GM12878 (cell line): ENCODE data around the gene GIPC3. TPM values are rescaled to one million over a fixed set of nuclear protein-coding genes. Genes with fewer than 3 reads are reported as not detected.

Source experiments
- BRCA1 ChIP-seq: IDR thresholded peaks from 2 replicates; pipeline ENCODE4 v1.6.1; 2011; ENCODE audit warnings: low read depth, low read length, improper control_type of control experiment
- CEBPB ChIP-seq, 2 experiments: fragments of 150-350 bp in 1 of 2; IDR thresholded peaks; 2 replicates each; pipeline ENCODE4 v1.6.1; 2012 to 2014; ENCODE audit warnings: low read depth in 2 of 2, low read length in 2 of 2, borderline replicate concordance in 1 of 2, inconsistent platforms in 1 of 2
- KDM1A ChIP-seq: fragments of 200-600 bp; sonication (generic); IDR thresholded peaks from 2 replicates; pipeline ENCODE4 v1.6.1; 2016; ENCODE audit warnings: borderline replicate concordance
- NR2C1 ChIP-seq: fragments of 450-650 bp; IDR thresholded peaks from 2 replicates; pipeline ENCODE4 v1.6.1; 2017; ENCODE audit warnings: antibody characterized with exemption, mild to moderate bottlenecking, moderate library complexity
- polyA plus RNA-seq, 11 experiments: library from polyadenylated mRNA; depleted of rRNA in 4 of 11; unstranded in 6 of 11; stranded (reverse) in 5 of 11; fragments of >200 nt; fragmentation: Nextera tagmentation in 4 of 11; fragmentation: Illumina TruSeq in 1 of 11; extraction: Ambion mirVana in 4 of 11; extraction: Trizol in 1 of 11; gene quantifications; 1 replicate in 1 of 11; 2 replicates in 10 of 11; pipeline versions ENCODE4 v1.2.1 to v1.2.3, GENCODE V29; 2011 to 2016; ENCODE audit warnings: inconsistent platforms in 2 of 11, missing spikeins in 2 of 11, low read depth in 1 of 11
- total RNA-seq, 4 experiments: library from RNA; depleted of rRNA in 3 of 4; stranded (reverse); fragments of >200 nt in 3 of 4; fragmentation: Illumina TruSeq in 1 of 4; extraction: Trizol in 1 of 4; gene quantifications; 2 replicates each; pipeline versions ENCODE4 v1.2.1 to v1.2.3, GENCODE V29; 2013 to 2021
- TF ChIP-seq, protein P1 (sequence below): fragments of 450-650 bp; IDR thresholded peaks from 2 replicates; pipeline ENCODE4 v1.6.1; 2017; ENCODE audit warnings: mild to moderate bottlenecking, low read depth, inconsistent platforms; ENCODE audit not compliant: poor library complexity, severe bottlenecking
- TF ChIP-seq, protein P2 (sequence below): fragments of 450-650 bp; formaldehyde crosslinking; IDR thresholded peaks from 2 replicates; pipeline ENCODE4 v1.4.0; 2022; ENCODE audit warnings: mild to moderate bottlenecking, moderate library complexity
- TF ChIP-seq, protein P3 (sequence below): fragments of 450-650 bp; IDR thresholded peaks from 2 replicates; pipeline ENCODE4 v1.6.1; 2017; ENCODE audit warnings: mild to moderate bottlenecking, moderate library complexity

Gene GIPC3
- total and polyA plus RNA-seq, 10 of the 15 experiments (the other 5 are each of a cell fraction or from before 2014, with no cell fraction given): not detected

DNA sequence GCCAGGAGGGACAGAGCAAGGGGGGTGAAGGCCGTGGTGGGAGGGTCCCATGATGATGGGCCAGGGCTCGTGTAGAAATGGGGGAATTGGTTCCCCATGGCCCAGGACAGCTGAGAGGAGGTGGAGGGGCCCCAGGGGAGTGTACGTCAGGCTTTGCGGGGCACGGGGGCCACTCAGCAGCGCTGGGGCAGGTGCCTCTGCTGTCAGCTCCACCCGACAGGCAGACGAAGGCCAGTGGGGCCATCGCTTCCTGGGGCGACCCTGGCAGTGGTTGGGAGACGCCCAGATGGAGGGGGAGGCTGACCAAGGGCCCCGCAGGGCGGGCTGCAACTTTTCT lies 48.2 kb upstream of the GIPC3 start (continued):
- TF ChIP-seq, protein P1, sequence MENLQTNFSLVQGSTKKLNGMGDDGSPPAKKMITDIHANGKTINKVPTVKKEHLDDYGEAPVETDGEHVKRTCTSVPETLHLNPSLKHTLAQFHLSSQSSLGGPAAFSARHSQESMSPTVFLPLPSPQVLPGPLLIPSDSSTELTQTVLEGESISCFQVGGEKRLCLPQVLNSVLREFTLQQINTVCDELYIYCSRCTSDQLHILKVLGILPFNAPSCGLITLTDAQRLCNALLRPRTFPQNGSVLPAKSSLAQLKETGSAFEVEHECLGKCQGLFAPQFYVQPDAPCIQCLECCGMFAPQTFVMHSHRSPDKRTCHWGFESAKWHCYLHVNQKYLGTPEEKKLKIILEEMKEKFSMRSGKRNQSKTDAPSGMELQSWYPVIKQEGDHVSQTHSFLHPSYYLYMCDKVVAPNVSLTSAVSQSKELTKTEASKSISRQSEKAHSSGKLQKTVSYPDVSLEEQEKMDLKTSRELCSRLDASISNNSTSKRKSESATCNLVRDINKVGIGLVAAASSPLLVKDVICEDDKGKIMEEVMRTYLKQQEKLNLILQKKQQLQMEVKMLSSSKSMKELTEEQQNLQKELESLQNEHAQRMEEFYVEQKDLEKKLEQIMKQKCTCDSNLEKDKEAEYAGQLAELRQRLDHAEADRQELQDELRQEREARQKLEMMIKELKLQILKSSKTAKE: no peak
- TF ChIP-seq NR2C1 (no peak), CEBPB (IDR thresholded peaks at IDR 0.05; ENCODE audit: borderline replicate concordance in 1 of 2, low read depth in 2 of 2, low read length in 2 of 2) (no peak), KDM1A (no peak), BRCA1 (no peak)
- TF ChIP-seq, protein P2, sequence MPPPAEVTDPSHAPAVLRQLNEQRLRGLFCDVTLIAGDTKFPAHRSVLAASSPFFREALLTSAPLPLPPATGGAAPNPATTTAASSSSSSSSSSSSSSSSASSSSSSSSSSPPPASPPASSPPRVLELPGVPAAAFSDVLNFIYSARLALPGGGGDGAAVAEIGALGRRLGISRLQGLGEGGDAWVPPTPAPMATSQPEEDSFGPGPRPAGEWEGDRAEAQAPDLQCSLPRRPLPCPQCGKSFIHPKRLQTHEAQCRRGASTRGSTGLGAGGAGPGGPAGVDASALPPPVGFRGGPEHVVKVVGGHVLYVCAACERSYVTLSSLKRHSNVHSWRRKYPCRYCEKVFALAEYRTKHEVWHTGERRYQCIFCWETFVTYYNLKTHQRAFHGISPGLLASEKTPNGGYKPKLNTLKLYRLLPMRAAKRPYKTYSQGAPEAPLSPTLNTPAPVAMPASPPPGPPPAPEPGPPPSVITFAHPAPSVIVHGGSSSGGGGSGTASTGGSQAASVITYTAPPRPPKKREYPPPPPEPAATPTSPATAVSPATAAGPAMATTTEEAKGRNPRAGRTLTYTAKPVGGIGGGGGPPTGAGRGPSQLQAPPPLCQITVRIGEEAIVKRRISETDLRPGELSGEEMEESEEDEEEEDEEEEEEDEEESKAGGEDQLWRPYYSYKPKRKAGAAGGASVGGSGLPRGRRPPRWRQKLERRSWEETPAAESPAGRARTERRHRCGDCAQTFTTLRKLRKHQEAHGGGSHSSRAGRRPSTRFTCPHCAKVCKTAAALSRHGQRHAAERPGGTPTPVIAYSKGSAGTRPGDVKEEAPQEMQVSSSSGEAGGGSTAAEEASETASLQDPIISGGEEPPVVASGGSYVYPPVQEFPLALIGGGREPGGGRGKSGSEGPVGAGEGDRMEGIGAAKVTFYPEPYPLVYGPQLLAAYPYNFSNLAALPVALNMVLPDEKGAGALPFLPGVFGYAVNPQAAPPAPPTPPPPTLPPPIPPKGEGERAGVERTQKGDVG: no peak
- TF ChIP-seq, protein P3, sequence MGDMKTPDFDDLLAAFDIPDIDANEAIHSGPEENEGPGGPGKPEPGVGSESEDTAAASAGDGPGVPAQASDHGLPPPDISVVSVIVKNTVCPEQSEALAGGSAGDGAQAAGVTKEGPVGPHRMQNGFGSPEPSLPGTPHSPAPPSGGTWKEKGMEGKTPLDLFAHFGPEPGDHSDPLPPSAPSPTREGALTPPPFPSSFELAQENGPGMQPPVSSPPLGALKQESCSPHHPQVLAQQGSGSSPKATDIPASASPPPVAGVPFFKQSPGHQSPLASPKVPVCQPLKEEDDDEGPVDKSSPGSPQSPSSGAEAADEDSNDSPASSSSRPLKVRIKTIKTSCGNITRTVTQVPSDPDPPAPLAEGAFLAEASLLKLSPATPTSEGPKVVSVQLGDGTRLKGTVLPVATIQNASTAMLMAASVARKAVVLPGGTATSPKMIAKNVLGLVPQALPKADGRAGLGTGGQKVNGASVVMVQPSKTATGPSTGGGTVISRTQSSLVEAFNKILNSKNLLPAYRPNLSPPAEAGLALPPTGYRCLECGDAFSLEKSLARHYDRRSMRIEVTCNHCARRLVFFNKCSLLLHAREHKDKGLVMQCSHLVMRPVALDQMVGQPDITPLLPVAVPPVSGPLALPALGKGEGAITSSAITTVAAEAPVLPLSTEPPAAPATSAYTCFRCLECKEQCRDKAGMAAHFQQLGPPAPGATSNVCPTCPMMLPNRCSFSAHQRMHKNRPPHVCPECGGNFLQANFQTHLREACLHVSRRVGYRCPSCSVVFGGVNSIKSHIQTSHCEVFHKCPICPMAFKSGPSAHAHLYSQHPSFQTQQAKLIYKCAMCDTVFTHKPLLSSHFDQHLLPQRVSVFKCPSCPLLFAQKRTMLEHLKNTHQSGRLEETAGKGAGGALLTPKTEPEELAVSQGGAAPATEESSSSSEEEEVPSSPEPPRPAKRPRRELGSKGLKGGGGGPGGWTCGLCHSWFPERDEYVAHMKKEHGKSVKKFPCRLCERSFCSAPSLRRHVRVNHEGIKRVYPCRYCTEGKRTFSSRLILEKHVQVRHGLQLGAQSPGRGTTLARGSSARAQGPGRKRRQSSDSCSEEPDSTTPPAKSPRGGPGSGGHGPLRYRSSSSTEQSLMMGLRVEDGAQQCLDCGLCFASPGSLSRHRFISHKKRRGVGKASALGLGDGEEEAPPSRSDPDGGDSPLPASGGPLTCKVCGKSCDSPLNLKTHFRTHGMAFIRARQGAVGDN: no peak
